IMR-90 (cell line): ENCODE measurements around the gene CCDC30. TPM values are rescaled to one million over a fixed set of nuclear protein-coding genes. Genes with fewer than 3 reads are reported as not detected.

Source experiments
- ATAC-seq: fragments of 200-7000 bp; cut with Tn5 transposase; 2 replicates; pipeline ENCODE4 v1.9.1; 2020; ENCODE audit warnings: low read depth, mild to moderate bottlenecking, moderate library complexity
- BruUV-seq: library from RNA; stranded (reverse); fragments of 400-500 nt; replicated peaks from 2 replicates; lab custom pipeline; 2021; lab: Mats Ljungman, UMichigan
- CTCF ChIA-PET: fragments of 300-600 bp; formaldehyde crosslinking; extraction: SDS; loops from one replicate; lab custom pipeline; 2021; ENCODE audit warnings: antibody characterized with exemption; lab: Yijun Ruan, JAX
- POLR2A ChIA-PET: fragments of 300-600 bp; sonication (Branson Sonifier 250); formaldehyde crosslinking; loops from one replicate; lab custom pipeline; 2022; ENCODE audit warnings: antibody characterized with exemption; ENCODE audit not compliant: unreplicated experiment; lab: Charles Lee
- DNase-seq: peaks from one replicate; pipeline ENCODE4 v3.0.0; 2013
- H2AFZ ChIP-seq: replicated peaks from 2 replicates; pipeline ENCODE3; 2013; ENCODE audit warnings: low read length, mild to moderate bottlenecking; ENCODE audit not compliant: poor library complexity
- H2AK5ac ChIP-seq: 2 replicates; pipeline ENCODE4 v1.6.1; 2013; ENCODE audit warnings: low read depth, low read length, inconsistent platforms
- H2AK9ac ChIP-seq: replicated peaks from 2 replicates; pipeline ENCODE3; 2013; ENCODE audit warnings: mild to moderate bottlenecking, low read depth, low read length, moderate library complexity; ENCODE audit not compliant: poor library complexity
- H2BK120ac ChIP-seq: 2 replicates; pipeline ENCODE4 v1.6.1; 2013; ENCODE audit warnings: low read depth, low read length, inconsistent platforms
- H2BK15ac ChIP-seq: 3 replicates; pipeline ENCODE4 v1.6.1; 2013; ENCODE audit warnings: low read depth, low read length, inconsistent platforms
- H2BK20ac ChIP-seq: 2 replicates; pipeline ENCODE4 v1.6.1; 2013; ENCODE audit warnings: low read depth, mild to moderate bottlenecking, inconsistent platforms, low read length, moderate library complexity
- H2BK5ac ChIP-seq: 2 replicates; pipeline ENCODE4 v1.6.1; 2013; ENCODE audit warnings: mild to moderate bottlenecking, low read depth, low read length, inconsistent platforms; ENCODE audit not compliant: poor library complexity, severe bottlenecking
- H3K14ac ChIP-seq: replicated peaks from 2 replicates; pipeline ENCODE4 v1.6.1; 2013; ENCODE audit warnings: low read depth, low read length, inconsistent platforms
- H3K18ac ChIP-seq: 2 replicates; pipeline ENCODE4 v1.6.1; 2013; ENCODE audit warnings: low read depth, low read length, control low read depth
- H3K23ac ChIP-seq: 2 replicates; pipeline ENCODE4 v1.6.1; 2013; ENCODE audit warnings: low read depth, low read length, inconsistent platforms
- H3K27ac ChIP-seq: 2 replicates; pipeline ENCODE4 v1.5.1; 2013; ENCODE audit warnings: mild to moderate bottlenecking, control low read depth, low read length; ENCODE audit not compliant: insufficient read depth
- H3K27me3 ChIP-seq: 2 replicates; pipeline ENCODE4 v1.6.1; 2013; ENCODE audit warnings: low read length; ENCODE audit not compliant: control insufficient read depth, insufficient read depth
- H3K36me3 ChIP-seq: 2 replicates; pipeline ENCODE4 v1.6.1; 2013; ENCODE audit warnings: low read length, mixed read lengths; ENCODE audit not compliant: control insufficient read depth, insufficient read depth
- H3K4ac ChIP-seq: 2 replicates; pipeline ENCODE4 v1.6.1; 2013; ENCODE audit warnings: low read depth, low read length, inconsistent platforms
- H3K4me1 ChIP-seq: 2 replicates; pipeline ENCODE4 v1.6.1; 2013; ENCODE audit warnings: low read length, mixed read lengths; ENCODE audit not compliant: control insufficient read depth, insufficient read depth
- H3K4me2 ChIP-seq: 2 replicates; pipeline ENCODE4 v1.6.1; 2013; ENCODE audit warnings: low read depth, mild to moderate bottlenecking, control low read depth, low read length, moderate library complexity
- H3K4me3 ChIP-seq: 2 replicates; pipeline ENCODE4 v1.5.1; 2013; ENCODE audit warnings: low read depth, mild to moderate bottlenecking, control low read depth, low read length, moderate library complexity; ENCODE audit not compliant: insufficient read depth
- H3K56ac ChIP-seq: 2 replicates; pipeline ENCODE4 v1.6.1; 2013; ENCODE audit warnings: low read length, inconsistent platforms; ENCODE audit not compliant: insufficient read depth; ENCODE audit errors: extremely low read depth
- H3K79me1 ChIP-seq, 2 experiments: 2 replicates each; pipeline ENCODE4 v1.6.1; 2013; ENCODE audit warnings: low read length in 2 of 2, inconsistent platforms in 1 of 2, low read depth in 1 of 2
- H3K9ac ChIP-seq: 2 replicates; pipeline ENCODE4 v1.6.1; 2013; ENCODE audit warnings: low read depth, low read length, control low read depth
- H3K9me1 ChIP-seq: 2 replicates; pipeline ENCODE4 v1.6.1; 2013; ENCODE audit warnings: low read length, inconsistent platforms; ENCODE audit not compliant: insufficient read depth
- H3K9me3 ChIP-seq: 2 replicates; pipeline ENCODE4 v1.6.1; 2013; ENCODE audit warnings: low read length; ENCODE audit not compliant: control insufficient read depth, insufficient read depth
- H4K20me1 ChIP-seq: 2 replicates; pipeline ENCODE4 v1.6.1; 2013; ENCODE audit warnings: low read length, inconsistent platforms; ENCODE audit not compliant: insufficient read depth
- H4K5ac ChIP-seq: 2 replicates; pipeline ENCODE4 v1.6.1; 2013; ENCODE audit warnings: mild to moderate bottlenecking, low read depth, low read length, control low read depth
- H4K8ac ChIP-seq, 2 experiments: 2 replicates each; pipeline ENCODE4 v1.6.1; 2013; ENCODE audit warnings: low read depth in 2 of 2, low read length in 2 of 2, control low read depth in 1 of 2, inconsistent platforms in 1 of 2
- H4K91ac ChIP-seq: 2 replicates; pipeline ENCODE4 v1.6.1; 2013; ENCODE audit warnings: low read depth, low read length, inconsistent platforms; ENCODE audit not compliant: insufficient read depth
- BHLHE40 ChIP-seq: fragments of 150-350 bp; IDR thresholded peaks from 2 replicates; pipeline ENCODE4 v1.6.1; 2016; ENCODE audit warnings: mild to moderate bottlenecking, low read depth, low read length
- CEBPB ChIP-seq: IDR thresholded peaks from 2 replicates; pipeline ENCODE4 v1.6.1; 2012; ENCODE audit warnings: low read depth, low read length, improper control_type of control experiment
- CHD1 ChIP-seq: IDR thresholded peaks from 2 replicates; pipeline ENCODE4 v1.6.1; 2012; ENCODE audit warnings: low read depth, low read length, improper control_type of control experiment
- ELK1 ChIP-seq: fragments of 150-350 bp; IDR thresholded peaks from 2 replicates; pipeline ENCODE4 v1.6.1; 2016; ENCODE audit warnings: low read depth, mild to moderate bottlenecking, low read length, moderate library complexity, borderline replicate concordance
- FOS ChIP-seq: fragments of 150-350 bp; IDR thresholded peaks from 2 replicates; pipeline ENCODE4 v1.6.1; 2016; ENCODE audit warnings: low read depth, low read length
- MAFK ChIP-seq: IDR thresholded peaks from 2 replicates; pipeline ENCODE4 v1.6.1; 2012; ENCODE audit warnings: low read depth, low read length, improper control_type of control experiment
- MAZ ChIP-seq: IDR thresholded peaks from 2 replicates; pipeline ENCODE4 v1.6.1; 2012; ENCODE audit warnings: low read depth, mild to moderate bottlenecking, low read length, improper control_type of control experiment, moderate library complexity, borderline replicate concordance
- MXI1 ChIP-seq: IDR thresholded peaks from 2 replicates; pipeline ENCODE4 v1.6.1; 2012; ENCODE audit warnings: low read depth, mild to moderate bottlenecking, low read length, moderate library complexity, borderline replicate concordance
- NFE2L2 ChIP-seq: fragments of 150-350 bp; IDR thresholded peaks from 2 replicates; pipeline ENCODE4 v1.6.1; 2016; ENCODE audit warnings: low read depth, mild to moderate bottlenecking, low read length
- POLR2A ChIP-seq: IDR thresholded peaks from 2 replicates; pipeline ENCODE4 v1.6.1; 2012; ENCODE audit warnings: mild to moderate bottlenecking, low read depth, low read length
- RAD21 ChIP-seq: IDR thresholded peaks from 2 replicates; pipeline ENCODE4 v1.6.1; 2012; ENCODE audit warnings: low read length, improper control_type of control experiment
- RCOR1 ChIP-seq: IDR thresholded peaks from 2 replicates; pipeline ENCODE4 v1.6.1; 2012; ENCODE audit warnings: mild to moderate bottlenecking, low read length, improper control_type of control experiment; ENCODE audit not compliant: insufficient replicate concordance
- RFX5 ChIP-seq: IDR thresholded peaks from 2 replicates; pipeline ENCODE4 v1.8.0; 2012; ENCODE audit warnings: low read depth, mild to moderate bottlenecking, low read length, moderate library complexity
- SMC3 ChIP-seq: fragments of 150-350 bp; IDR thresholded peaks from 2 replicates; pipeline ENCODE4 v1.6.1; 2016; ENCODE audit warnings: low read depth, mild to moderate bottlenecking, antibody characterized with exemption, low read length, moderate library complexity
- USF2 ChIP-seq: fragments of 150-350 bp; IDR thresholded peaks from 2 replicates; pipeline ENCODE4 v1.6.1; 2017; ENCODE audit warnings: mild to moderate bottlenecking, antibody characterized with exemption, low read length, low read depth
- WGBS, 2 experiments: methylation state at CpG; one replicate each; pipeline versions ENCODE4 v1.1.5 to v1.1.7; 2013; ENCODE audit warnings: missing lambda C conversion rate in 2 of 2; ENCODE audit not compliant: insufficient read length in 1 of 2; ENCODE audit errors: extremely low coverage in 2 of 2; 5-methylcytosine and 5-hydroxymethylcytosine counted together
- dilution Hi-C: fragments of 300-500 bp; cut with HindIII; formaldehyde crosslinking; loops from one replicate; pipeline ENCODE4 v1.14.3; 2018; ENCODE audit warnings: low sequenced_read_pairs; ENCODE audit not compliant: unreplicated experiment
- in situ Hi-C: fragments of 300-500 bp; cut with MboI; formaldehyde crosslinking; loops from 3 replicates; pipeline ENCODE4 v1.14.3; 2019; ENCODE audit warnings: low sequenced_read_pairs, inconsistent platforms, mixed read lengths
- intact Hi-C: fragments of 100-400 bp; cut with micrococcal nuclease; formaldehyde crosslinking; loops from 2 replicates; pipeline ENCODE4 v1.10.0; 2022
- polyA plus RNA-seq, 3 experiments: library from polyadenylated mRNA; depleted of rRNA; stranded (reverse); fragments of >200 nt; gene quantifications; 2 replicates each; pipeline ENCODE4 v1.2.3, GENCODE V29; 2012; ENCODE audit warnings: low replicate concordance in 1 of 3
- total RNA-seq: library from RNA; depleted of rRNA; stranded (reverse); fragments of >200 nt; gene quantifications from 2 replicates; pipeline ENCODE4 v1.2.3, GENCODE V29; 2012

The CCDC30 gene
- total and polyA plus RNA-seq, 2 of the 4 experiments (the other 2 are of a cell fraction): 0.14 to 0.18 TPM

GRCh38 chr1:42466030-42466429, 2.9 kb downstream of the CCDC30 start:
- H2BK5ac ChIP-seq: no peak overlapping the region
- in situ Hi-C loops (no loop called here), intact Hi-C loops (no loop called here), dilution Hi-C loops (no loop called here)
- no peak overlapping the region for H3K4me3 ChIP-seq
- no peaks in the 10 kb centered on the region for H4K20me1 ChIP-seq
- H4K5ac ChIP-seq: no peak overlapping the region
- no peak overlapping the region for H4K8ac ChIP-seq
- no peak overlapping the region for H3K56ac ChIP-seq
- TF ChIP-seq POLR2A (no peak), CHD1 (no peak), USF2 (no peak), CEBPB (no peak), RAD21 (no peak), BHLHE40 (no peak), RCOR1 (no peak), MAZ (no peak), ELK1 (no peak), MAFK (no peak), RFX5 (no peak), SMC3 (no peak), MXI1 (no peak), NFE2L2 (no peak), FOS (no peak)
- no peak overlapping the region for H2AK9ac ChIP-seq
- H2BK20ac ChIP-seq: no peak overlapping the region
- H3K36me3 ChIP-seq: no peaks in the 10 kb centered on the region
- H3K27ac ChIP-seq: no peak overlapping the region
- no peaks in the 10 kb centered on the region for H3K9me3 ChIP-seq
- H3K9me1 ChIP-seq: no peaks in the 10 kb centered on the region
- H4K91ac ChIP-seq: no peak overlapping the region
- H3K27me3 ChIP-seq: peaks cover 6% of the 10 kb centered on the region; the same call in 1 of the 2 replicates
- H3K18ac ChIP-seq: no peak overlapping the region
- no peak overlapping the region for H3K14ac ChIP-seq
- POLR2A ChIA-PET: no interaction called here
- no peak overlapping the region for H3K4ac ChIP-seq
- no peak overlapping the region for H2AK5ac ChIP-seq
- no peak overlapping the region for H2BK15ac ChIP-seq
- no peak overlapping the region for H2BK120ac ChIP-seq
- ATAC-seq: no peak
- no peaks in the 10 kb centered on the region for H3K79me1 ChIP-seq
- H3K4me2 ChIP-seq: no peak overlapping the region
- no peak for DNase-seq
- BruUV-seq: no TSS peak
- no CpG with 5 or more reads among the region's 2 CpGs for WGBS, 2 experiments
- CTCF ChIA-PET: no interaction called here
- no peak overlapping the region for H3K23ac ChIP-seq
- H3K4me1 ChIP-seq: no peaks in the 10 kb centered on the region
- no peak overlapping the region for H3K9ac ChIP-seq
- no peak overlapping the region for H2AFZ ChIP-seq
